ENCODE measurements around the gene PSME3IP1. TPM values are rescaled to one million over a fixed set of nuclear protein-coding genes. Genes with fewer than 3 reads are reported as not detected.

The PSME3IP1 gene
- polyA plus RNA-seq, 1 of the 3 experiments (the other 2 are of a cell fraction) = 80.9 TPM

GRCh38 chr16:57137043-57137442 lies 48.8 kb downstream of the PSME3IP1 start:
- Histone ChIP-seq H4K20me1 (ENCODE audit: insufficient read depth) (no peaks in the 10 kb centered on the region), H3K9me2 (no peaks in the 10 kb centered on the region), H3K4me1 (ENCODE audit: control insufficient read depth in 1 of 2, insufficient read depth in 2 of 2, low read depth in 1 of 2, low read length in 1 of 2) (peaks cover 0 to 13% of the 10 kb centered on the region in 2 experiments; a peak in 1 of 4 replicates), H2AFZ (ENCODE audit: low read depth) (no peak overlapping the region), H3K9ac (no peak overlapping the region), H3K9me3 (no peaks in the 10 kb centered on the region), H3K79me2 (ENCODE audit: insufficient read depth) (no peaks in the 10 kb centered on the region), H3K27ac (ENCODE audit: low read depth in 2 of 2, low read length in 1 of 2) (no peak overlapping the region), H3K4me3 (ENCODE audit: low read depth in 2 of 2, low read length in 1 of 2) (no peak overlapping the region), H3K4me2 (no peak overlapping the region), H3K27me3 (ENCODE audit: insufficient read depth) (no peaks in the 10 kb centered on the region), H3K36me3 (replicated peaks in 1 of 2; ENCODE audit: control insufficient read depth in 1 of 2, insufficient read depth in 2 of 2, low read length in 1 of 2) (no peaks in the 10 kb centered on the region), H3F3A (replicated peaks; ENCODE audit: insufficient read depth) (no peaks in the 10 kb centered on the region)
- ChIA-PET POLR2A (no interaction called here), CTCF (interaction anchor here (1.2 to 2.0 kb wide), 2 partner anchors 15 to 44 kb away, joined by 3 to 6 read pairs; partner anchors contain the start of gene CPNE2)
- TF ChIP-seq JUND (IDR thresholded peaks at IDR 0.05) (no peak), ELF1 (IDR thresholded peaks at IDR 0.05) (no peak), IRF3 (IDR thresholded peaks at IDR 0.05; ENCODE audit: low read depth, low read length) (no peak), TAF1 (IDR thresholded peaks at IDR 0.05; ENCODE audit: borderline replicate concordance, low read depth, low read length) (no peak), SIN3A (IDR thresholded peaks at IDR 0.05; ENCODE audit: borderline replicate concordance, low read depth, low read length) (no peak), RFX5 (IDR thresholded peaks at IDR 0.05; ENCODE audit: low read length) (no peak), TEAD4 (IDR thresholded peaks at IDR 0.05; ENCODE audit: borderline replicate concordance, insufficient read depth) (no peak)
- no peak for DNase-seq
- 90% methylated on average over 13 of the region's 14 CpGs for WGBS (ENCODE audit: low lambda C conversion rate)

- no peaks in the 10 kb centered on the region for H3K27me3 ChIP-seq (ENCODE audit: insufficient read depth)
- no peaks in the 10 kb centered on the region for H3K9me3 ChIP-seq
- H3F3A ChIP-seq (replicated peaks; ENCODE audit: insufficient read depth) = no peaks in the 10 kb centered on the region
- ChIA-PET POLR2A (no interaction called here), CTCF (interaction anchor here (1.2 kb wide), 1 partner anchor 42 kb away, joined by 4 read pairs; the partner anchor contains the start of gene CPNE2)
- no peak overlapping the region for H3K27ac ChIP-seq (ENCODE audit: low read depth in 2 of 2, low read length in 1 of 2)
- H3K4me1 ChIP-seq (ENCODE audit: control insufficient read depth in 1 of 2, insufficient read depth in 2 of 2, low read depth in 1 of 2, low read length in 1 of 2) = peaks cover 0 to 4% of the 10 kb centered on the region in 2 experiments; a peak in 1 of 4 replicates
- no peaks in the 10 kb centered on the region for H3K79me2 ChIP-seq (ENCODE audit: insufficient read depth)
- no peak overlapping the region for H3K4me3 ChIP-seq (ENCODE audit: low read depth in 2 of 2, low read length in 1 of 2)
- TF ChIP-seq TCF12 (IDR thresholded peaks at IDR 0.05) (no peak), CHD2 (IDR thresholded peaks at IDR 0.05; ENCODE audit: low read length, partially characterized antibody) (no peak), REST (IDR thresholded peaks at IDR 0.05; ENCODE audit: low read depth, low read length) (no peak), GABPA (IDR thresholded peaks at IDR 0.05; ENCODE audit: low read depth) (no peak), RXRA (IDR thresholded peaks at IDR 0.05; ENCODE audit: borderline replicate concordance, low read depth) (no peak), POLR2AphosphoS5 (IDR thresholded peaks at IDR 0.05; ENCODE audit: low read depth, low read length) (no peak), CTCF (IDR thresholded peaks at IDR 0.05) (no peak), MXI1 (IDR thresholded peaks at IDR 0.05; ENCODE audit: low read depth, low read length) (no peak), USF2 (IDR thresholded peaks at IDR 0.05; ENCODE audit: borderline replicate concordance, low read depth, low read length) (no peak), EZH2phosphoT487 (IDR thresholded peaks at IDR 0.05; ENCODE audit: borderline replicate concordance, low read depth) (no peak), FOXM1 (IDR thresholded peaks at IDR 0.05; ENCODE audit: low read depth) (no peak), TEAD4 (IDR thresholded peaks at IDR 0.05; ENCODE audit: borderline replicate concordance, insufficient read depth) (no peak), NRF1 (IDR thresholded peaks at IDR 0.05; ENCODE audit: low read depth, low read length) (no peak), JUND (IDR thresholded peaks at IDR 0.05) (no peak), SIN3A (IDR thresholded peaks at IDR 0.05; ENCODE audit: borderline replicate concordance, low read depth, low read length) (no peak)
- no peak overlapping the region for H3K4me2 ChIP-seq
- no peaks in the 10 kb centered on the region for H3K36me3 ChIP-seq (replicated peaks in 1 of 2; ENCODE audit: control insufficient read depth in 1 of 2, insufficient read depth in 2 of 2, low read length in 1 of 2)
- no peak overlapping the region for H3K9ac ChIP-seq
- H2AFZ ChIP-seq (ENCODE audit: low read depth) = no peak overlapping the region
- no peaks in the 10 kb centered on the region for H4K20me1 ChIP-seq (ENCODE audit: insufficient read depth)
- H3K9me2 ChIP-seq = no peaks in the 10 kb centered on the region
- 94% methylated on average over 2 of the region's 2 CpGs for WGBS (ENCODE audit: low lambda C conversion rate)
- no peak for DNase-seq
Observed at GRCh38 chr16:57134982-57135381, 50.9 kb downstream of the PSME3IP1 start.
